K562 (cell line): ENCODE results near the gene AKNA. TPM values are rescaled to one million over a fixed set of nuclear protein-coding genes. Genes with fewer than 3 reads are reported as not detected.

Experiments used
- ATAC-seq: fragments of 200-7000 bp; cut with Tn5 transposase; 3 replicates; pipeline ENCODE4 v1.9.1; 2020; ENCODE audit warnings: moderate library complexity
- BruUV-seq: library from RNA; stranded (reverse); fragments of 400-500 nt; replicated peaks from 2 replicates; lab custom pipeline; 2021; lab: Mats Ljungman, UMichigan
- CTCF ChIA-PET: fragments of 300-600 bp; formaldehyde crosslinking; extraction: SDS; loops from one replicate; lab custom pipeline; 2021; ENCODE audit warnings: low intra/inter-chr PET ratio; lab: Yijun Ruan, JAX
- POLR2A ChIA-PET: fragments of 300-600, 350-650 bp; sonication (Branson Sonifier 250); formaldehyde crosslinking; extraction: SDS; loops from one replicate; lab custom pipeline; 2021; ENCODE audit warnings: antibody characterized with exemption, inconsistent platforms; lab: Yijun Ruan, JAX
- DNase-seq, 4 experiments: peaks; one replicate each; pipeline versions ENCODE4 v3.0.0 to v3.0.0-alpha.2; 2011 to 2018; ENCODE audit warnings: low spot score in 3 of 4, mixed read lengths in 3 of 4; ENCODE audit errors: extremely low read depth in 1 of 4
- FAIRE-seq: peaks from 2 replicates; lab custom pipeline; 2011; peaks lifted over from hg19 to GRCh38; lab: Jason Lieb, UNC
- H2AFZ ChIP-seq: 2 replicates; pipeline ENCODE4 v1.6.0; 2011; ENCODE audit warnings: low read depth, low read length, control low read depth, inconsistent platforms
- H3K27ac ChIP-seq: fragments of 200-600 bp; 3 replicates; pipeline ENCODE4 v1.8.0; 2011; ENCODE audit warnings: low read depth, mild to moderate bottlenecking, control low read depth, inconsistent platforms, low read length, moderate library complexity, mixed read lengths; ENCODE audit errors: extremely low read depth
- H3K27me3 ChIP-seq, 2 experiments: fragments of 300-600 bp in 1 of 2; 2 replicates in 1 of 2; 3 replicates in 1 of 2; pipeline versions ENCODE4 v1.6.0 to v1.8.0; 2011; ENCODE audit warnings: inconsistent platforms in 2 of 2, low read length in 2 of 2, mild to moderate bottlenecking in 1 of 2, mixed read lengths in 1 of 2, moderate library complexity in 1 of 2; ENCODE audit not compliant: control insufficient read depth in 2 of 2, insufficient read depth in 2 of 2
- H3K36me3 ChIP-seq: fragments of 300-600 bp; 3 replicates; pipeline ENCODE4 v1.8.0; 2011; ENCODE audit warnings: mild to moderate bottlenecking, low read length, inconsistent platforms; ENCODE audit not compliant: control insufficient read depth, insufficient read depth
- H3K4me1 ChIP-seq, 2 experiments: fragments of 200-600 bp in 1 of 2; replicated peaks in 1 of 2; 2 replicates in 1 of 2; 3 replicates in 1 of 2; pipeline versions ENCODE4 v1.5.1 to v1.8.0; 2011; ENCODE audit warnings: inconsistent platforms in 2 of 2, low read length in 2 of 2, mild to moderate bottlenecking in 1 of 2, mixed read lengths in 1 of 2, moderate library complexity in 1 of 2; ENCODE audit not compliant: control insufficient read depth in 2 of 2, insufficient read depth in 2 of 2
- H3K4me2 ChIP-seq: 2 replicates; pipeline ENCODE4 v1.6.1; 2011; ENCODE audit warnings: low read length, control low read depth, inconsistent platforms, mixed read lengths; ENCODE audit not compliant: insufficient read depth
- H3K4me3 ChIP-seq: fragments of 200-600 bp; sonication (generic), shearing (Covaris generic); 2 replicates; pipeline ENCODE4 v1.5.1; 2016; ENCODE audit warnings: control low read depth, inconsistent platforms
- H3K79me2 ChIP-seq: fragments of 200-600 bp; 3 replicates; pipeline ENCODE4 v1.8.0; 2011; ENCODE audit warnings: low read length, inconsistent platforms; ENCODE audit not compliant: control insufficient read depth, insufficient read depth
- H3K9ac ChIP-seq, 2 experiments: 2 replicates each; pipeline versions ENCODE4 v1.6.0 to v1.6.1; 2011; ENCODE audit warnings: low read depth in 2 of 2, low read length in 2 of 2, control low read depth in 1 of 2, inconsistent platforms in 1 of 2, mild to moderate bottlenecking in 1 of 2, mixed read lengths in 1 of 2; ENCODE audit not compliant: insufficient read depth in 1 of 2
- H3K9me1 ChIP-seq: one replicate; pipeline ENCODE4 v1.6.0; 2011; ENCODE audit warnings: inconsistent platforms, mild to moderate bottlenecking, low read length, moderate library complexity; ENCODE audit not compliant: control insufficient read depth, insufficient read depth
- H3K9me3 ChIP-seq: replicated peaks from 2 replicates; pipeline ENCODE4 v1.5.1; 2011; ENCODE audit warnings: low read depth, low read length, inconsistent platforms; ENCODE audit not compliant: control insufficient read depth, insufficient read depth
- H4K20me1 ChIP-seq: replicated peaks from 2 replicates; pipeline ENCODE4 v1.6.1; 2011; ENCODE audit warnings: low read length, inconsistent platforms, mixed read lengths; ENCODE audit not compliant: control insufficient read depth, insufficient read depth
- NFRKB ChIP-seq: fragments of 450-650 bp; IDR thresholded peaks from 2 replicates; pipeline ENCODE4 v1.6.1; 2016; ENCODE audit warnings: low read depth
- POLR2G ChIP-seq: fragments of 200-400 bp; formaldehyde crosslinking; IDR thresholded peaks from 2 replicates; pipeline ENCODE4 v1.6.1; 2017; ENCODE audit warnings: low read depth, mild to moderate bottlenecking, antibody characterized with exemption, low read length, moderate library complexity
- RBM39 ChIP-seq: fragments of 200-400 bp; formaldehyde crosslinking; optimal IDR thresholded peaks from 2 replicates; pipeline ENCODE3; 2018; ENCODE audit warnings: low read depth, low read length
- SRSF1 ChIP-seq: fragments of 200-400 bp; formaldehyde crosslinking; IDR thresholded peaks from 2 replicates; pipeline ENCODE4 v1.6.1; 2017; ENCODE audit warnings: mild to moderate bottlenecking, low read depth, low read length, moderate library complexity
- ZKSCAN1 ChIP-seq: fragments of 150-350 bp; IDR thresholded peaks from 2 replicates; pipeline ENCODE4 v1.6.1; 2016; ENCODE audit warnings: low read depth, low read length
- ZNF695 ChIP-seq: fragments of 450-650 bp; formaldehyde crosslinking; IDR thresholded peaks from 2 replicates; pipeline ENCODE4 v1.4.0; 2020; ENCODE audit warnings: mild to moderate bottlenecking, moderate library complexity
- ZNF76 ChIP-seq: fragments of 250-450 bp; sonication (Bioruptor Pico); IDR thresholded peaks from 2 replicates; pipeline ENCODE4 v1.4.0; 2020; ENCODE audit warnings: mild to moderate bottlenecking, moderate library complexity, borderline replicate concordance
- WGBS: fragments of 100-300 bp; shearing (Covaris generic); methylation state at CpG from one replicate; pipeline ENCODE4 v1.1.6; 2016; ENCODE audit warnings: low coverage, mixed read lengths; ENCODE audit not compliant: insufficient coverage; ENCODE audit errors: missing lambda C conversion rate; 5-methylcytosine and 5-hydroxymethylcytosine counted together
- in situ Hi-C: fragments of 300-500 bp; cut with MboI; formaldehyde crosslinking; loops from 4 replicates; pipeline ENCODE4 v1.15.0; 2018; ENCODE audit warnings: inconsistent platforms, mixed read lengths
- intact Hi-C: fragments of 100-400 bp; cut with micrococcal nuclease; formaldehyde crosslinking; loops from 2 replicates; pipeline ENCODE4 v1.14.2; 2022
- polyA plus RNA-seq, 8 experiments: library from polyadenylated mRNA; depleted of rRNA in 4 of 8; stranded (reverse) in 5 of 8; unstranded in 3 of 8; fragments of >200 nt; fragmentation: Nextera tagmentation in 2 of 8; fragmentation: Illumina TruSeq in 1 of 8; extraction: Ambion mirVana in 2 of 8; extraction: Trizol in 1 of 8; gene quantifications; 2 replicates each; pipeline versions ENCODE4 v1.2.1 to v1.2.3, GENCODE V29; 2011 to 2014; ENCODE audit warnings: inconsistent platforms in 1 of 8, missing spikeins in 1 of 8
- total RNA-seq, 7 experiments: library from RNA; depleted of rRNA in 6 of 7; stranded (reverse); fragments of >200 nt in 6 of 7; fragmentation: Illumina TruSeq in 2 of 7; extraction: Trizol in 2 of 7; gene quantifications; 2 replicates each; pipeline versions ENCODE4 v1.2.1 to v1.2.3, GENCODE V29; 2011 to 2021; ENCODE audit warnings: low replicate concordance in 1 of 7
- TF ChIP-seq, protein P1 (sequence below): fragments of 250-450 bp; sonication (Bioruptor Pico); IDR thresholded peaks from 2 replicates; pipeline ENCODE4 v1.5.1; 2021; ENCODE audit warnings: mild to moderate bottlenecking

Gene AKNA
- total and polyA plus RNA-seq, 9 of the 15 experiments (the other 6 are each of a cell fraction or from before 2014, with no cell fraction given), result 0.29 to 20.5 (median 3.9) TPM

GRCh38 chr9:114411452-114411851 lies 23.7 kb upstream of the AKNA start:
- in situ Hi-C loops, result no loop called here
- no TSS peak for BruUV-seq
- peak in 1 of 4 experiments; percentile 8 for DNase-seq
- H3K9me1 ChIP-seq, result no peaks in the 10 kb centered on the region
- no peak overlapping the region for H3K4me2 ChIP-seq
- peaks cover 0 to 5% of the 10 kb centered on the region in 2 experiments; a peak in 1 of 5 replicates for H3K27me3 ChIP-seq
- ChIA-PET CTCF (no interaction called here), POLR2A (interaction anchor here (1.0 to 2.0 kb wide), 2 partner anchors 10 to 11 kb away, joined by 3 to 6 read pairs; no protein-coding TSS in a partner anchor)
- WGBS, result 37% methylated on average over 6 of the region's 6 CpGs
- no peak for ATAC-seq
- no peaks in the 10 kb centered on the region; a peak in 1 of 5 replicates for H3K4me1 ChIP-seq
- H3K4me3 ChIP-seq, result no peak overlapping the region
- peaks cover 7% of the 10 kb centered on the region; the same call in 1 of the 2 replicates for H4K20me1 ChIP-seq
- H2AFZ ChIP-seq, result no peak overlapping the region
- no peak for TF ChIP-seq SRSF1
- peak; percentile 96 for TF ChIP-seq ZKSCAN1
- no peak for TF ChIP-seq NFRKB
- TF ChIP-seq, protein P1, sequence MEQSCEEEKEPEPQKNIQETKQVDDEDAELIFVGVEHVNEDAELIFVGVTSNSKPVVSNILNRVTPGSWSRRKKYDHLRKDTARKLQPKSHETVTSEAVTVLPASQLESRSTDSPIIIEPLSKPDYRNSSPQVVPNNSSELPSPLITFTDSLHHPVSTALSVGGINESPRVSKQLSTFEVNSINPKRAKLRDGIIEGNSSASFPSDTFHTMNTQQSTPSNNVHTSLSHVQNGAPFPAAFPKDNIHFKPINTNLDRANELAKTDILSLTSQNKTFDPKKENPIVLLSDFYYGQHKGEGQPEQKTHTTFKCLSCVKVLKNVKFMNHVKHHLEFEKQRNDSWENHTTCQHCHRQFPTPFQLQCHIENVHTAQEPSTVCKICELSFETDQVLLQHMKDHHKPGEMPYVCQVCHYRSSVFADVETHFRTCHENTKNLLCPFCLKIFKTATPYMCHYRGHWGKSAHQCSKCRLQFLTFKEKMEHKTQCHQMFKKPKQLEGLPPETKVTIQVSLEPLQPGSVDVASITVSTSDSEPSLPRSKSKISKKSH (CRISPR knock-in tag), result no peak
- TF ChIP-seq RBM39, result no peak
- no peak for TF ChIP-seq ZNF695
- TF ChIP-seq POLR2G, result no peak
- no peak for TF ChIP-seq ZNF76 (CRISPR knock-in tag)
- intact Hi-C loops, result no loop called here
- FAIRE-seq, result no peak
- no peaks in the 10 kb centered on the region for H3K79me2 ChIP-seq
- 0 out of 4 replicates have a peak overlapping the region, but pooled peaks of 1 of the 2 experiments have one; percentile 17 for H3K9ac ChIP-seq
- H3K36me3 ChIP-seq, result no peaks in the 10 kb centered on the region
- H3K9me3 ChIP-seq, result no peaks in the 10 kb centered on the region
- no peak overlapping the region for H3K27ac ChIP-seq
